SK-N-SH treated with all-trans-retinoic acid at 6 μM for 48 hours (cell line): ENCODE data around the gene ULK3.

ENCODE experiments used
- BACH2 ChIP-seq: fragments of 250-450 bp; sonication (Bioruptor Pico); IDR thresholded peaks from 2 replicates; pipeline ENCODE4 v1.9.0; 2021; ENCODE audit warnings: mild to moderate bottlenecking, borderline replicate concordance
- PATZ1 ChIP-seq: fragments of 250-450 bp; sonication (Bioruptor Pico); IDR thresholded peaks from 2 replicates; pipeline ENCODE4 v1.8.0; 2020; ENCODE audit warnings: mild to moderate bottlenecking, moderate library complexity, borderline replicate concordance
- ZFP3 ChIP-seq: fragments of 250-450 bp; sonication (Bioruptor Pico); IDR thresholded peaks from 2 replicates; pipeline ENCODE4 v1.5.0; 2020; ENCODE audit warnings: mild to moderate bottlenecking, moderate library complexity

GRCh38 chr15:74888716-74889115 lies 45.8 kb upstream of the ULK3 start:
- TF ChIP-seq ZFP3 (CRISPR knock-in tag) (no peak), PATZ1 (CRISPR knock-in tag) (no peak), BACH2 (CRISPR knock-in tag) (no peak)
